OCI-LY7 (cell line): ENCODE results near the gene SSBP4. TPM values are rescaled to one million over a fixed set of nuclear protein-coding genes. Genes with fewer than 3 reads are reported as not detected.

Experiments used
- BruUV-seq: library from RNA; stranded (reverse); fragments of 400-500 nt; replicated peaks from 2 replicates; lab custom pipeline; 2021; lab: Mats Ljungman, UMichigan
- CTCF ChIA-PET: fragments of 300-600 bp; sonication (Branson Sonifier 250); formaldehyde crosslinking; loops from one replicate; lab custom pipeline; 2022; ENCODE audit warnings: antibody characterized with exemption; ENCODE audit not compliant: unreplicated experiment; lab: Charles Lee
- POLR2A ChIA-PET: fragments of 300-600 bp; sonication (Branson Sonifier 250); formaldehyde crosslinking; loops from one replicate; lab custom pipeline; 2022; ENCODE audit warnings: antibody characterized with exemption; lab: Charles Lee
- DNase-seq: peaks from one replicate; pipeline ENCODE4 v3.0.0-alpha.2; 2015; ENCODE audit warnings: low spot score
- H2AFZ ChIP-seq: fragments of 200-600 bp; sonication (generic), shearing (Covaris generic); 2 replicates; pipeline ENCODE4 v1.6.1; 2014; ENCODE audit warnings: mild to moderate bottlenecking, antibody characterized with exemption, low read length, moderate library complexity
- H3K27ac ChIP-seq: fragments of 200-600 bp; sonication (generic); 2 replicates; pipeline ENCODE4 v1.5.1; 2014; ENCODE audit warnings: mixed run types, low read depth, mild to moderate bottlenecking, moderate library complexity, low read length, inconsistent platforms; ENCODE audit not compliant: poor library complexity, severe bottlenecking
- H3K36me3 ChIP-seq: fragments of 200-600 bp; sonication (generic); 2 replicates; pipeline ENCODE4 v1.6.1; 2014; ENCODE audit warnings: mild to moderate bottlenecking, antibody characterized with exemption, low read length, moderate library complexity, mixed read lengths; ENCODE audit not compliant: insufficient read depth
- H3K4me1 ChIP-seq: fragments of 200-600 bp; sonication (generic); 2 replicates; pipeline ENCODE4 v1.5.1; 2014; ENCODE audit warnings: mild to moderate bottlenecking, low read length; ENCODE audit not compliant: insufficient read depth, poor library complexity, severe bottlenecking
- H3K4me2 ChIP-seq: fragments of 200-600 bp; sonication (generic); 2 replicates; pipeline ENCODE4 v1.6.1; 2014; ENCODE audit warnings: mild to moderate bottlenecking, low read length
- H3K4me3 ChIP-seq: fragments of 200-600 bp; sonication (generic); 2 replicates; pipeline ENCODE4 v1.5.1; 2014; ENCODE audit warnings: mild to moderate bottlenecking, low read depth, low read length; ENCODE audit not compliant: poor library complexity, severe bottlenecking
- H3K79me2 ChIP-seq: fragments of 200-600 bp; sonication (generic); 2 replicates; pipeline ENCODE4 v1.6.1; 2016; ENCODE audit warnings: low read depth, mild to moderate bottlenecking, low read length, moderate library complexity, mixed read lengths; ENCODE audit not compliant: insufficient read depth
- H3K9me2 ChIP-seq: fragments of 200-600 bp; sonication (generic); 2 replicates; pipeline ENCODE4 v1.6.1; 2016; ENCODE audit warnings: mild to moderate bottlenecking, low read length, mixed read lengths; ENCODE audit not compliant: insufficient read depth
- H3K9me3 ChIP-seq: fragments of 200-600 bp; sonication (generic); 2 replicates; pipeline ENCODE4 v1.6.1; 2014; ENCODE audit warnings: mild to moderate bottlenecking, mixed run types, low read length, mixed read lengths
- H4K20me1 ChIP-seq: fragments of 200-600 bp; sonication (generic); 2 replicates; pipeline ENCODE4 v1.6.1; 2014; ENCODE audit warnings: mild to moderate bottlenecking, antibody characterized with exemption, low read length, moderate library complexity, mixed read lengths; ENCODE audit not compliant: insufficient read depth
- EZH2phosphoT487 ChIP-seq: fragments of 200-600 bp; sonication (generic); IDR thresholded peaks from 2 replicates; pipeline ENCODE4 v1.6.1; 2018; ENCODE audit warnings: low read depth, borderline replicate concordance, mild to moderate bottlenecking, mixed run types, antibody characterized with exemption, low read length, moderate library complexity, mixed read lengths
- intact Hi-C: fragments of 100-400 bp; cut with micrococcal nuclease; formaldehyde crosslinking; loops from one replicate; pipeline ENCODE4 v1.10.0; 2022; ENCODE audit not compliant: unreplicated experiment
- total RNA-seq, 2 experiments: library from RNA; depleted of rRNA in 1 of 2; stranded (reverse); fragments of >200 nt in 1 of 2; shearing (Covaris generic) in 1 of 2; gene quantifications; 2 replicates each; pipeline ENCODE4 v1.2.3, GENCODE V29; 2014 to 2022
- TF ChIP-seq, protein P1 (sequence below): fragments of 200-600 bp; sonication (generic); conservative IDR thresholded peaks from 2 replicates; pipeline ENCODE4 v1.5.1; 2014; ENCODE audit warnings: mild to moderate bottlenecking, antibody characterized with exemption, low read length, moderate library complexity, mixed read lengths

The SSBP4 gene
- total RNA-seq, 2 experiments from 2014 or later = 92.9 to 117 TPM

GRCh38 chr19:18452386-18452785 lies 33.2 kb downstream of the SSBP4 start:
- H3K27ac ChIP-seq = no peak overlapping the region
- H3K79me2 ChIP-seq = no peaks in the 10 kb centered on the region
- H3K4me2 ChIP-seq = no peak overlapping the region
- peaks cover 35% of the 10 kb centered on the region for H3K36me3 ChIP-seq
- no peak overlapping the region for H2AFZ ChIP-seq
- no peaks in the 10 kb centered on the region for H3K9me3 ChIP-seq
- intact Hi-C loops = loop anchor here (5.0 kb wide), 1 partner anchor 220 kb away; no protein-coding TSS in a partner anchor
- ChIA-PET CTCF (no interaction called here), POLR2A (no interaction called here)
- H3K4me3 ChIP-seq = no peak overlapping the region
- DNase-seq = no peak
- TF ChIP-seq EZH2phosphoT487 = no peak
- TF ChIP-seq, protein P1, sequence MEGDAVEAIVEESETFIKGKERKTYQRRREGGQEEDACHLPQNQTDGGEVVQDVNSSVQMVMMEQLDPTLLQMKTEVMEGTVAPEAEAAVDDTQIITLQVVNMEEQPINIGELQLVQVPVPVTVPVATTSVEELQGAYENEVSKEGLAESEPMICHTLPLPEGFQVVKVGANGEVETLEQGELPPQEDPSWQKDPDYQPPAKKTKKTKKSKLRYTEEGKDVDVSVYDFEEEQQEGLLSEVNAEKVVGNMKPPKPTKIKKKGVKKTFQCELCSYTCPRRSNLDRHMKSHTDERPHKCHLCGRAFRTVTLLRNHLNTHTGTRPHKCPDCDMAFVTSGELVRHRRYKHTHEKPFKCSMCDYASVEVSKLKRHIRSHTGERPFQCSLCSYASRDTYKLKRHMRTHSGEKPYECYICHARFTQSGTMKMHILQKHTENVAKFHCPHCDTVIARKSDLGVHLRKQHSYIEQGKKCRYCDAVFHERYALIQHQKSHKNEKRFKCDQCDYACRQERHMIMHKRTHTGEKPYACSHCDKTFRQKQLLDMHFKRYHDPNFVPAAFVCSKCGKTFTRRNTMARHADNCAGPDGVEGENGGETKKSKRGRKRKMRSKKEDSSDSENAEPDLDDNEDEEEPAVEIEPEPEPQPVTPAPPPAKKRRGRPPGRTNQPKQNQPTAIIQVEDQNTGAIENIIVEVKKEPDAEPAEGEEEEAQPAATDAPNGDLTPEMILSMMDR = no peak
- no peaks in the 10 kb centered on the region for H3K4me1 ChIP-seq
- no TSS peak for BruUV-seq
- H4K20me1 ChIP-seq = no peaks in the 10 kb centered on the region
- no peaks in the 10 kb centered on the region for H3K9me2 ChIP-seq

DNA sequence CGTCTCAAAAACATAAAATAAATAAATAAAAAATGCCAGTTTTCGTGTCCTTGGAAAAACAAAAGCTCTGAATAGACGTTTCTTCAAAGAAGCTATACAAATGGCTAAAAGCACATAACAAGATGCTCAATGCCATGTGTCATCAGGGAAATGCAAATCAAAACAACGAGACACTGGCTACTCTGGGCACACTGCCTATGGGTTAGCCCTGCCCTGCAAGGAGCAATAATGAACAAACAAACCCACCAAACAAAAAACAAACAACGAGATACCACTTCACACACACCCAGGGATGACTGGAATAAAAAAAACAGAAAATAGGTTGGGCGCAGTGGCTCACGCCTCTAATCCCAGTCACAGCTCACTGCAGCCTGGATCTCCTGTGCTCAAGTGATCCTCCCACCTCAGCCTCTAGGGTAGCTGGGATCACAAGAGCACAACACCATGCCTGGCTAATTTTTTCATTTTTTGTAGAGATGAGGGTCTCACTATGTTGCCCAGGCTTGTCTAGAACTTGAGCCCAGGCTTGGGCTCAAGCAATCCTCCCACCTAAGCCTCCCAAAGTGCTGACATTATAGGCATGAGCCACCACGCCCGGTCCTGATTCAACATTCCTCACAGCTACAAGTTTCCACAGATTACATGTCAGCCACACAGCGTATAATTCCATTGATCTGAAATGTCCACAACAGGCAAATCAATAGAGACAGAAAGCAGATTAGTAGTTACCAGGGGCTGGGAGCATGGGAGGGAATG lies 34.2 kb downstream of the SSBP4 start:
- peaks cover 32% of the 10 kb centered on the region for H3K36me3 ChIP-seq
- BruUV-seq = TSS peak; percentile 41
- POLR2A ChIA-PET = interaction anchor here (0.6 kb wide), 1 partner anchor 352 kb away, joined by 3 read pairs; no protein-coding TSS in a partner anchor
- no peaks in the 10 kb centered on the region for H3K9me3 ChIP-seq
- no peak overlapping the region for H3K4me3 ChIP-seq
- no peak overlapping the region for H3K27ac ChIP-seq
- H3K79me2 ChIP-seq = no peaks in the 10 kb centered on the region
- DNase-seq = no peak
- H2AFZ ChIP-seq = no peak overlapping the region
- intact Hi-C loops = loop anchor here (5.0 kb wide), 1 partner anchor 219 kb away; no protein-coding TSS in a partner anchor
- no peaks in the 10 kb centered on the region for H3K4me1 ChIP-seq
- H3K4me2 ChIP-seq = no peak overlapping the region
- CTCF ChIA-PET = no interaction called here
- H3K9me2 ChIP-seq = no peaks in the 10 kb centered on the region
- H4K20me1 ChIP-seq = no peaks in the 10 kb centered on the region
- TF ChIP-seq, protein P1 = no peak
- TF ChIP-seq EZH2phosphoT487 = no peak

- H3K79me2 ChIP-seq = no peaks in the 10 kb centered on the region
- no peak overlapping the region for H3K27ac ChIP-seq
- no peak overlapping the region for H3K4me2 ChIP-seq
- H3K9me3 ChIP-seq = no peaks in the 10 kb centered on the region
- CTCF ChIA-PET = no interaction called here
- H4K20me1 ChIP-seq = no peaks in the 10 kb centered on the region
- no TSS peak for BruUV-seq
- TF ChIP-seq EZH2phosphoT487 = no peak
- TF ChIP-seq, protein P1 = no peak
- H2AFZ ChIP-seq = no peak overlapping the region
- POLR2A ChIA-PET = no interaction called here
- no peaks in the 10 kb centered on the region for H3K9me2 ChIP-seq
- no peak overlapping the region for H3K4me3 ChIP-seq
- DNase-seq = no peak
- H3K4me1 ChIP-seq = no peaks in the 10 kb centered on the region
- intact Hi-C loops = no loop called here
- peaks cover 29% of the 10 kb centered on the region for H3K36me3 ChIP-seq
Observed at GRCh38 chr19:18456279-18456678, 37.1 kb downstream of the SSBP4 start.
